PFSK-1 (cell line): ENCODE measurements around the gene MYBPC1.

Source experiments
- FOXP2 ChIP-seq: optimal IDR thresholded peaks from 2 replicates; pipeline ENCODE3; 2011; ENCODE audit warnings: borderline replicate concordance, control low read depth, inconsistent platforms; ENCODE audit not compliant: insufficient read depth; ENCODE audit errors: extremely low read length, extremely low read depth
- POLR2AphosphoS5 ChIP-seq: IDR thresholded peaks from 2 replicates; pipeline ENCODE4 v1.6.1; 2012; ENCODE audit warnings: low read depth, mild to moderate bottlenecking, control low read depth, low read length, moderate library complexity
- REST ChIP-seq, 2 experiments: IDR thresholded peaks; 2 replicates each; pipeline versions ENCODE4 v1.6.1 to v1.8.0; 2011 to 2012; ENCODE audit warnings: low read depth in 2 of 2, low read length in 2 of 2, control low read depth in 1 of 2, inconsistent platforms in 1 of 2, mild to moderate bottlenecking in 1 of 2, moderate library complexity in 1 of 2; ENCODE audit not compliant: insufficient read depth in 1 of 2
- SIN3A ChIP-seq: IDR thresholded peaks from 2 replicates; pipeline ENCODE4 v1.6.1; 2012; ENCODE audit warnings: mild to moderate bottlenecking, low read length, moderate library complexity, borderline replicate concordance; ENCODE audit not compliant: insufficient read depth
- TAF1 ChIP-seq: IDR thresholded peaks from 2 replicates; pipeline ENCODE4 v1.6.1; 2012; ENCODE audit warnings: low read length, control low read depth, borderline replicate concordance; ENCODE audit not compliant: insufficient read depth

The MYBPC1 gene

GRCh38 chr12:101680240-101680639, 85.5 kb downstream of the MYBPC1 start:
- TF ChIP-seq TAF1 = no peak

DNA sequence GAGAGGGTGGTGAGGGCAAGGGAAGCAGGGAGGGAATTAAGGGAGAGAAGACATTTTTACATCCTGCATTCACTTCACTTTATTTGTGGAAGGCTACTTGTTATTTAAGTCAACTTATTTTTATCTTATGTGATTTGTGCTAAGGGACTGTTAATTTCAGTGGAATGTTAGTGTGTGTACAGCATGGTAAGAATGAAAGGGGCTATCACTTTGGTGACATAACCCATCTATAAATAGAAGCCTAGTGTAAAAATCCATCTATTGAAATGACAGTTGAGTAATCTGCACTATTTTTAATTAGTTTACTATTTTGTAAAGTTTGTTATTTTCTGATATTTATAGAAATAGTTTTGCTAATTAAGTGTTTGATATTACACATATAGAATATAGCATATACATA, 85.9 kb downstream of the MYBPC1 start:
- TF ChIP-seq POLR2AphosphoS5 (no peak), REST (IDR thresholded peaks at IDR 0.05; ENCODE audit: insufficient read depth in 1 of 2, low read depth in 2 of 2, low read length in 2 of 2) (no peak)

- no peak for TF ChIP-seq REST (IDR thresholded peaks at IDR 0.05; ENCODE audit: insufficient read depth in 1 of 2, low read depth in 2 of 2, low read length in 2 of 2)
Observed at GRCh38 chr12:101685092-101685491, 90.3 kb downstream of the MYBPC1 start.

DNA sequence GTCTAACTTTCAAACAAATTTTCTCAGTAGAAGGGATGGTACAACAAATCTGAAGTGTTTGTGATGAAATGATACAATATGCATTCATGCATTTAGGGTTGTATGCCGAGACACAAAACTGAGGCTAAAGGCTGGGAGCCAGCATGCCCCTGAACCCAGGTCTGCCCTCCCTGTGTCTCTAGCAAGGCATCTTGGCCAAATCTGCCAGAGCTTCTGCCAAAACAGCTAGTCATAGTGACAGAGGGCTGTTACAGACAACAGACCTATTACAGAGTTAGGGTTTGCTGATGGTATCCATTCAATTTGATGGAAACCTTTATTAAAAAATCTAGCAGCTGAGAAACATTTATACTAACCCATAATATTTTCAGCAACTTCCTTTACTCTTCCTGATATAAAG, 91.4 kb downstream of the MYBPC1 start:
- TF ChIP-seq FOXP2 = no peak
- TF ChIP-seq REST (IDR thresholded peaks at IDR 0.05; ENCODE audit: insufficient read depth in 1 of 2, low read depth in 2 of 2, low read length in 2 of 2) = no peak
- no peak for TF ChIP-seq POLR2AphosphoS5
- no peak for TF ChIP-seq SIN3A
- no peak for TF ChIP-seq TAF1

DNA sequence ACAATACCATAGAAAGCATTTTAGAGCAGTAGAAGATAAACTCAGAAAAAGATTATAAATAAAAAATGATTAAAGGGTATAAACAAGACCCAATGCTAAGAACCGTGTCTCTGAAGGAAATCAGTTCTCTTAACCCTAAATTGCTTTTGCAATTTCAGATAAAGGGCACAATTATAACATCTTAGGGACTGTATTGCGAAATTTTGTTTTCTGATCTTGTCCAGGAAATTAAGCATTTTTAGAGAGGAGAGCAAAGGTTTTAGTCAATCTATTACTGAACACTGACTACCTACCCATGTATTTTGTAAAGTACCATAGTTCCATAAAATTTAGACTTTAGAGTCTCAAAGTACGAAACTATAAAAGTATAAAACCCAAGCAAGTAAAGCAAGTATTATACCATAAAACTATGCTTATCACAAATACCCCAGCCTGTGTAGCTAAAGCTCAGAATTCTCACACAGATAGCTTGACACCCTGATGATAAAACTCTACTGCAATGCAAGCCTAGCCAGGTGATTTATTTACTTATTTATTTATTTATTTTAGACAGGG, 95.8 kb downstream of the MYBPC1 start:
- TF ChIP-seq POLR2AphosphoS5 (no peak), TAF1 (no peak), FOXP2 (no peak), SIN3A (no peak), REST (IDR thresholded peaks at IDR 0.05; ENCODE audit: insufficient read depth in 1 of 2, low read depth in 2 of 2, low read length in 2 of 2) (no peak)

DNA sequence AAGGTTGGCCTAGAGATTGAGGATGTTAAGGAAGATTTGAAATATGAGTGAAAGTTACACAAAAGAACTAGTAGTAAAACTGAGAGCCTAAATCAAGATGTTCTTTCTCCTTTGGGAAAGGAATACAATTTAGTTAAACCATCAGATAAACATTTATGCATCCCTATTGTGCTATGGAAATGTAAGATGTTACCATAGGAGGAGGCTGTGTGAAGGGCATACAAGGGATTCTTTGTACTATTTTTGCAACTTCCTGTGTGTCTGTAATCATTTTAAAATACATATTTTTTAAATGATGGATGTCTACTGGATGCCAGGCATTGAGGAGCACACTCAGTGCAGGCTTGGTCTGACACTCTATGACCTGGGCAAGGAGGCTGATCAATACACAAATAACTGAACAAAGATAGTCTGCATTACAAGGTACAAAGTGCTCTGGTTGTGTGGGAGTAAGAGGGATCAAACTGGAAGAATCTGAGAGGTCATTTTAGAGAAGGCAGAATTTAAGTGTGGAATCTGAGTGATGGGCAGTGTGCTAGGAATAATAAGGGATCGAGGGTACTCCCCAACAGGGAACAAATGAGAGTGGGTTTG, 96.8 kb downstream of the MYBPC1 start:
- no peak for TF ChIP-seq REST (IDR thresholded peaks at IDR 0.05; ENCODE audit: insufficient read depth in 1 of 2, low read depth in 2 of 2, low read length in 2 of 2)
- no peak for TF ChIP-seq FOXP2
- TF ChIP-seq TAF1 = no peak
- no peak for TF ChIP-seq POLR2AphosphoS5
- no peak for TF ChIP-seq SIN3A
